Karpas-422 (cell line): ENCODE data around the gene FGF19. TPM values are rescaled to one million over a fixed set of nuclear protein-coding genes. Genes with fewer than 3 reads are reported as not detected.

Source experiments
- DNase-seq: peaks from one replicate; pipeline ENCODE4 v3.0.0-alpha.2; 2015
- H2AFZ ChIP-seq: fragments of 200-600 bp; sonication (generic); 2 replicates; pipeline ENCODE4 v1.6.1; 2014; ENCODE audit warnings: antibody characterized with exemption, low read length, mixed read lengths
- H3K27ac ChIP-seq: fragments of 200-600 bp; sonication (generic); 2 replicates; pipeline ENCODE4 v1.5.1; 2014; ENCODE audit warnings: mild to moderate bottlenecking, low read length, moderate library complexity
- H3K27me3 ChIP-seq: fragments of 200-600 bp; sonication (generic); 2 replicates; pipeline ENCODE4 v1.6.1; 2014; ENCODE audit warnings: low read length, mixed read lengths
- H3K36me3 ChIP-seq: fragments of 200-600 bp; sonication (generic); 2 replicates; pipeline ENCODE4 v1.6.1; 2014; ENCODE audit warnings: low read length, mixed read lengths; ENCODE audit not compliant: insufficient read depth
- H3K4me1 ChIP-seq: fragments of 200-600 bp; sonication (generic); 2 replicates; pipeline ENCODE4 v1.6.1; 2014; ENCODE audit warnings: mild to moderate bottlenecking, low read length, mixed read lengths
- H3K4me2 ChIP-seq: fragments of 200-600 bp; sonication (generic); 2 replicates; pipeline ENCODE4 v1.6.1; 2014; ENCODE audit warnings: low read length, low read depth, mild to moderate bottlenecking; ENCODE audit not compliant: poor library complexity, severe bottlenecking
- H3K4me3 ChIP-seq: fragments of 200-600 bp; sonication (generic); 2 replicates; pipeline ENCODE4 v1.5.1; 2014; ENCODE audit warnings: mild to moderate bottlenecking, antibody characterized with exemption, low read length, mixed read lengths
- H3K79me2 ChIP-seq: fragments of 200-600 bp; sonication (generic); 2 replicates; pipeline ENCODE4 v1.6.1; 2014; ENCODE audit warnings: mild to moderate bottlenecking, low read length, mixed read lengths
- H3K9ac ChIP-seq: fragments of 200-600 bp; sonication (generic); 2 replicates; pipeline ENCODE4 v1.6.0; 2014; ENCODE audit warnings: low read length
- H3K9me2 ChIP-seq: fragments of 200-600 bp; sonication (generic), shearing (Covaris generic); replicated peaks from 2 replicates; pipeline ENCODE4 v1.6.0; 2014; ENCODE audit warnings: mild to moderate bottlenecking, low read length, moderate library complexity; ENCODE audit not compliant: insufficient read depth
- H3K9me3 ChIP-seq: fragments of 300-700, 200-600 bp; sonication (generic); 2 replicates; pipeline ENCODE4 v1.6.1; 2014; ENCODE audit warnings: low read length, mixed read lengths
- H4K20me1 ChIP-seq: fragments of 200-600 bp; sonication (generic); 2 replicates; pipeline ENCODE4 v1.6.1; 2014; ENCODE audit warnings: mild to moderate bottlenecking, antibody characterized with exemption, low read length, low read depth; ENCODE audit not compliant: insufficient read depth
- total RNA-seq: library from RNA; depleted of rRNA; stranded (reverse); fragments of >200 nt; shearing (Covaris generic); gene quantifications from 2 replicates; pipeline ENCODE4 v1.2.3, GENCODE V29; 2014; ENCODE audit warnings: low replicate concordance

FGF19 gene
- total RNA-seq, 1 experiment from 2014 or later: not detected

DNA sequence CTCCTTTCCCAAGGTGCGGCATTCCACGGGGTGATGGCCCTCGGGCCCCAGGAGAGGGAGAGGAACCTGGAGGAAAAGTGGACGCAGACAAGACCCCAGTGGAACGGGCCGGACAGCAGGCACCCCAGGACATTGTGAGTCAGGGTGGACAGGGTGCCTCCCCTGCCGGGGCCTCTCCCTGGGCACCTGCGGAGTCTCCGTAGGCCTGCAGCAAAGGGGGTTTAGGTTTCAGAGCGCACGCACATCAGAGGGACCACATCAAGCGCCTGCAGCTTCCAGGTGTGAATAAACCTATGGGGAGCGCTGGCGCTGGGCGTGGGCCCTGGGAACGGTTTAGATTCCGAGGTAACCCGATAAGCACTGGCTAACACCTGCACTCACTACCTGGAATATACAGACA is 22.7 kb upstream of the FGF19 start:
- Histone ChIP-seq H3K27me3 (no peaks in the 10 kb centered on the region), H3K9me2 (no peaks in the 10 kb centered on the region), H3K4me1 (no peaks in the 10 kb centered on the region), H2AFZ (no peak overlapping the region), H3K36me3 (no peaks in the 10 kb centered on the region), H3K4me3 (no peak overlapping the region), H4K20me1 (no peaks in the 10 kb centered on the region), H3K9me3 (no peaks in the 10 kb centered on the region), H3K27ac (no peak overlapping the region), H3K4me2 (no peak overlapping the region), H3K79me2 (no peaks in the 10 kb centered on the region), H3K9ac (no peak overlapping the region)
- no peak for DNase-seq

DNA sequence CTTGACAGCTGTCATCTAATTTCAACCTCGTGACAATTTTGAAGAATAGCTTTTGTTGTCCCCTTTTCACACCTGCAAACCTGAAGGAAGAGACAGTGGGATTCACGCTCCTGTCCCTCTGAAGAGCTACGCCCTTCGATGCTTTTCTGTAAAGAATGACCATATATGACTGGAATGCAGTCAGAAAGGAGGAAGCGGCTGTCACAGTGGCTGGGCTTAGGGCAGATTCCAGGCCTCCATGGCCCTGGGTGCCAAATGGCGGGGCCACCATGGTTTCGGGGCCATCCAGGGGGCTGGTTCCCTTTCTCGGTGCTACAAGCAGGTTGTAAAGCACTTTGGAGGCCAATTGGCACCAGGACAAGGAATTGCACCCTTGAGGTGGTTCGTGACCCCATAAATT is 22.2 kb upstream of the FGF19 start:
- H3K36me3 ChIP-seq: no peaks in the 10 kb centered on the region
- H3K4me2 ChIP-seq: no peak overlapping the region
- no peaks in the 10 kb centered on the region for H3K9me2 ChIP-seq
- DNase-seq: no peak
- H3K9ac ChIP-seq: no peak overlapping the region
- no peak overlapping the region for H3K27ac ChIP-seq
- no peak overlapping the region for H2AFZ ChIP-seq
- no peaks in the 10 kb centered on the region for H4K20me1 ChIP-seq
- H3K4me1 ChIP-seq: no peaks in the 10 kb centered on the region
- H3K9me3 ChIP-seq: no peaks in the 10 kb centered on the region
- H3K79me2 ChIP-seq: no peaks in the 10 kb centered on the region
- H3K4me3 ChIP-seq: no peak overlapping the region
- no peaks in the 10 kb centered on the region for H3K27me3 ChIP-seq

DNA sequence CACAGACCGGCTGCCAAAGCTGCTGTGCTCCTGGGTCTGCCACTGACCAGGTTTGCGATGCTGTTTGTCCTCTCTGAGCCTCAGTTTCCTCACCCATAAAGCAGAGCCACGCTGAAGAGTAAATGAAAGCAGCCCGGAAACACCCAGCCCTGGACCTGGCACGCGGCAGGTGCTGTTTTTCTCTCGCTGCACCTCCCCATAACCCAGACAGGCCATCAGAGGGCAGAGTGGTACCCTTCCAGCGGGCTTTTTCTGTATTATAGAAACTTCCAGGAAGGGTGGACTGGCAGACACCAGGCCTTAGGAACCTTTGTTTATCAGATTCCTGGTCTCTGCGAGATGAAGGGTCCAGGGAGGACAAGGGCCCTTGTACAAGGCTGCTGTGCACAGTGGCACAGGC is 17.9 kb upstream of the FGF19 start:
- H3K27me3 ChIP-seq: no peaks in the 10 kb centered on the region
- no peak overlapping the region for H3K4me2 ChIP-seq
- no peaks in the 10 kb centered on the region for H3K79me2 ChIP-seq
- H2AFZ ChIP-seq: no peak overlapping the region
- H4K20me1 ChIP-seq: no peaks in the 10 kb centered on the region
- H3K4me1 ChIP-seq: peaks cover 6% of the 10 kb centered on the region
- H3K27ac ChIP-seq: no peak overlapping the region
- no peaks in the 10 kb centered on the region for H3K9me3 ChIP-seq
- no peak overlapping the region for H3K4me3 ChIP-seq
- no peak overlapping the region for H3K9ac ChIP-seq
- no peaks in the 10 kb centered on the region for H3K36me3 ChIP-seq
- no peaks in the 10 kb centered on the region for H3K9me2 ChIP-seq
- DNase-seq: peak; percentile 46

DNA sequence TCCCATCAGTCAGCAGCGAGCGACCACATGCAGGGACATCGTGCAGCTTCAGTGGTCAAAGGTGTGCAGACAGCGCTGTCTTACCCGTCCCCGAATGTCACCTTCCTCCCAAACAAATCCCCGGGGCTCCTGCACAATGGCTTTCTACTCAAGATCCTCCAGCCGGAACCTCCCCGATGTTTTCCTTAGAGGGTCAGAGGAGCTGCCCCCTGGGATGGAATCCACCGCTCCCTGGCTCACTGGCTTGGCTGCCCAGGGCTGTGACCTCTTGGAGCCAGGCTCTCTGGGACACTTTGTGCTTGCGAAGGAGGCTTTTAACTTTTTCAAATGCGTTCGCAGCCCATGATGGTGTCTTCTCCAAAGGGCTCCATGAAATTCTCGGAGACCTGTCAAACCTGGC is 17.3 kb upstream of the FGF19 start:
- no peak overlapping the region for H3K27ac ChIP-seq
- no peaks in the 10 kb centered on the region for H3K27me3 ChIP-seq
- H3K4me2 ChIP-seq: no peak overlapping the region
- H3K4me3 ChIP-seq: no peak overlapping the region
- no peak for DNase-seq
- no peak overlapping the region for H2AFZ ChIP-seq
- H3K79me2 ChIP-seq: no peaks in the 10 kb centered on the region
- H3K4me1 ChIP-seq: peaks cover 6% of the 10 kb centered on the region
- no peaks in the 10 kb centered on the region for H3K36me3 ChIP-seq
- H3K9ac ChIP-seq: no peak overlapping the region
- no peaks in the 10 kb centered on the region for H3K9me3 ChIP-seq
- no peaks in the 10 kb centered on the region for H4K20me1 ChIP-seq
- H3K9me2 ChIP-seq: no peaks in the 10 kb centered on the region

DNA sequence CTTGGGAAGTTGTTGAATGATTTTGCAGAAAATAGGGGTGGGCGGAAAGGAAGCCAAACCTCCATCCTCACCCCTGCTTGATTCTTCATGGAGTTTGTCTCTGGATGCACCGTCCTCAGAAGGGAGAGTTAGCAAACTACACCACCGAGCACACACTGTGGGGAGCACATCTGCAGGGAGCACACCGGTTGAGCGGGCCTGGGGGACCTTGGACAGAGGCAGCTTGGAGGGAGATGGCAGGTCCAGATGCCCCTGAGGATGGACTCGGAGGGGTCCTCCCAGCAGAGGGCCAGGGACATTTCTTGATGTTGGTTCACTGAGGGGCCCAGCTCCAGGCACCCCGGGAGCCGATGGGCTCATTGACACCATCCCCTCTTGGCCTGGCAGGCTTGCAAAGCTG is 15.1 kb upstream of the FGF19 start:
- no peaks in the 10 kb centered on the region for H3K9me2 ChIP-seq
- no peak overlapping the region for H3K4me2 ChIP-seq
- no peaks in the 10 kb centered on the region for H3K9me3 ChIP-seq
- no peak overlapping the region for H3K4me3 ChIP-seq
- no peaks in the 10 kb centered on the region for H3K36me3 ChIP-seq
- no peak overlapping the region for H3K9ac ChIP-seq
- no peaks in the 10 kb centered on the region for H4K20me1 ChIP-seq
- no peaks in the 10 kb centered on the region for H3K27me3 ChIP-seq
- no peak overlapping the region for H3K27ac ChIP-seq
- H2AFZ ChIP-seq: no peak overlapping the region
- no peaks in the 10 kb centered on the region for H3K79me2 ChIP-seq
- DNase-seq: no peak
- H3K4me1 ChIP-seq: peaks cover 6% of the 10 kb centered on the region

DNA sequence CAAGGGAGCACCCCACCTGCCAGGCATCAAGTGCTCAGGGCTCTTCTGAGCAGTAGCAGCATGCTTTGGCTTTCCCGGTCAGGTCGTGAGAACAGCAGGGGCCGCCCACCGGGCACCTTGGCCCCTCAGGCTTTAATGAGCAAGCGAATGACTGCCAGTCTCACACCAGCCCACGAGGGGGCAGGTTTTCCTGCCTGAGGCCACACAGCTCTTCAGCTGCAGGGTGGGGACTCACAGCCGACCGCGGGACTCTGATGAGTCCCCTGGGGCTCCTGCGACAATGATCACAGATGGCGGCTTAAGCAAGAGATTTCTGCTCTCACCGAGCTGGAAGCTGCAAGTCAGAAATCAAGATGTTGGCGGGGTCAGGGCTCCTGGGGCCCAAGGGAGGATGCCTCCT is 14.3 kb upstream of the FGF19 start:
- H3K27me3 ChIP-seq: no peaks in the 10 kb centered on the region
- peak; percentile 92 for DNase-seq
- H3K4me2 ChIP-seq: peak overlapping the region; percentile 16
- H3K9me2 ChIP-seq: no peaks in the 10 kb centered on the region
- H3K4me1 ChIP-seq: peaks cover 6% of the 10 kb centered on the region
- H4K20me1 ChIP-seq: no peaks in the 10 kb centered on the region
- H3K9ac ChIP-seq: no peak overlapping the region
- H3K4me3 ChIP-seq: no peak overlapping the region
- H3K79me2 ChIP-seq: no peaks in the 10 kb centered on the region
- no peaks in the 10 kb centered on the region for H3K36me3 ChIP-seq
- H3K27ac ChIP-seq: no peak overlapping the region
- no peak overlapping the region for H2AFZ ChIP-seq
- H3K9me3 ChIP-seq: no peaks in the 10 kb centered on the region

DNA sequence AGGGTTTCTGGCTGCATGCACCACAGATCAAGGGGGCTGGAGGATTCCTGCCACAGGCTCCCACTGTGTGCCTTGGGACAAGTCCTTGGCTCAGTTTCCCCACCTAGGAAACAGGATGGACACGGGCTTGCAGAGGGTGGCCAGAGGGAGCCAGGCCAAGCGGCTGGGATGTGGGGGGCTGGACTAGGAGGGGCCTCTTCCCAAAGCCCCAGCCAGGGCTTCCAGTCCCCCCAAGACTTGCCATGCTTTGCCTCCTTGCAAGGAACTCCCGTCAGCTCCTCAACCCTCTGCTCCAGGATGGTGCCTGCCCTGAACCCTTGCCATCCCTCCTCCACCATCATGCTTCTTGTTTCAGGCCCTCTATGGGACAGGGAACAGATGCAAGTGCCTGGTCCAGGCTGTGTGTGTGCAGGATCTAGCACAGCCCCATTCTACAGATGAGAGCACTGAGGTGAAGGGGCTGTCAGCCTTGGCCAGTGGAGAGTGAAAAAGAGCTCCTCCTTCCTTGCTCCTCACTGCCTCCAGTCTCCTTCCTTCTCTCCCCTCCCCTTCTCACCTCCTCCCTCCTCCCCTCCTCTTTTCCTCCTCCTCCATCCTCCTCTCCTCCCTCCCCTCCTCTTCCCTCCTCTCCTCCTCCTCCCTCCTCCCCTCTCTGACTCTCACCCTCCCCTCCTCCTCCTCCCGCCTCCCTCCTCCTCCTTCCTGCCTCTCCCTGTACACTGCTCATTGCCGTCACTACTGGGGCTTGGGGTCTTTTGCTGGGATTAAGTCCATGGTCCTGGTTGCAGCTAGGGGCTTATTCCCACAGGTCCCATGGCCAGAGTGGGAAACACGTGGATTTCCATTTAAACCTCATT is 13.3 kb upstream of the FGF19 start:
- Histone ChIP-seq H4K20me1 (no peaks in the 10 kb centered on the region), H3K4me3 (no peak overlapping the region), H3K9ac (no peak overlapping the region), H3K27ac (no peak overlapping the region), H3K4me2 (no peak overlapping the region), H3K9me2 (no peaks in the 10 kb centered on the region), H3K4me1 (peaks cover 6% of the 10 kb centered on the region), H2AFZ (no peak overlapping the region), H3K36me3 (no peaks in the 10 kb centered on the region), H3K9me3 (no peaks in the 10 kb centered on the region), H3K27me3 (no peaks in the 10 kb centered on the region), H3K79me2 (no peaks in the 10 kb centered on the region)
- no peak for DNase-seq

DNA sequence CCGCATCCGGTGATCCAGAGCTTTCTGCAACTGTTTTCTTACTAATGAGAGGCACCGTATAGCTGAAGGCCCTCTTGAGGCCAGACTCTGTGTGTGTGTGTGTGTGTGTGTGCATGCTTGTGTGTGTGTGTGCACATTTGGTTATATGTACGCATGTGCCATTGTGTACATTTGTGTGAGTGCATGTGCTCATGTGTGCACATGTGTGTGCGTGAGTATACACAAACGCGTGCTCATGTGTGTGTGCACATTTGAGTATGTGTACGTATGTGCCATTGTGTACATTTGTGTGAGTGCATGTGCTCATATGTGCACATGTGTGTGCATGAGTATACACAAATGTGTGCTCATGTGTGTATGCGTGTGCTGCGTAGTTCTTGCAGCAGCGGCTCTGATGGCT is 12.3 kb upstream of the FGF19 start:
- no peak for DNase-seq
- Histone ChIP-seq H3K79me2 (no peaks in the 10 kb centered on the region), H3K4me3 (no peak overlapping the region), H3K4me2 (no peak overlapping the region), H2AFZ (no peak overlapping the region), H3K9me2 (no peaks in the 10 kb centered on the region), H3K9me3 (no peaks in the 10 kb centered on the region), H3K9ac (no peak overlapping the region), H3K36me3 (no peaks in the 10 kb centered on the region), H3K4me1 (peaks cover 6% of the 10 kb centered on the region), H4K20me1 (no peaks in the 10 kb centered on the region), H3K27ac (no peak overlapping the region), H3K27me3 (no peaks in the 10 kb centered on the region)
